HG03045 (cell line): Measurements from ENCODE around the gene PDCD2L.
A peak's percentile ranks its signal among the peaks of the same experiment; 100 is the strongest.
"Not testable (repeated sequence)": the region's sequence is repeated elsewhere in the genome, so short reads cannot be mapped to it uniquely, and the experiment has no call there.

Experiments
- ATAC-seq: cut with Tn5 transposase; IDR thresholded peaks from one replicate; pipeline ENCODE4 v1.9.1; 2021; ENCODE audit warnings: mild to moderate bottlenecking, moderate library complexity; ENCODE audit not compliant: unreplicated experiment

PDCD2L gene

GRCh38 chr19:34409189-34410164 lies 5.3 kb downstream of the PDCD2L start:
- ATAC-seq: no peak

GRCh38 chr19:34411216-34411615 lies 7.0 kb downstream of the PDCD2L start:
- ATAC-seq: no peak

GRCh38 chr19:34416021-34416545 lies 11.9 kb downstream of the PDCD2L start:
- ATAC-seq: no peak

GRCh38 chr19:34418300-34418699 lies 14.1 kb downstream of the PDCD2L start:
- no peak for ATAC-seq

GRCh38 chr19:34426096-34426661 lies 22.0 kb downstream of the PDCD2L start:
- no peak for ATAC-seq

- peak; percentile 44 for ATAC-seq
Measured at GRCh38 chr19:34428549-34429285, 24.5 kb downstream of the PDCD2L start.

GRCh38 chr19:34429553-34429952 lies 25.4 kb downstream of the PDCD2L start:
- ATAC-seq: no peak

GRCh38 chr19:34430738-34431625 lies 26.8 kb downstream of the PDCD2L start:
- ATAC-seq: no peak

- no peak for ATAC-seq
Measured at GRCh38 chr19:34431681-34432402, 27.6 kb downstream of the PDCD2L start.

- ATAC-seq: no peak
Measured at GRCh38 chr19:34432797-34433196, 28.6 kb downstream of the PDCD2L start.

GRCh38 chr19:34436716-34437115 lies 32.5 kb downstream of the PDCD2L start:
- ATAC-seq: no peak

GRCh38 chr19:34448191-34448590 lies 44.0 kb downstream of the PDCD2L start:
- ATAC-seq: no peak

GRCh38 chr19:34452723-34453122 lies 48.5 kb downstream of the PDCD2L start:
- ATAC-seq: no peak

GRCh38 chr19:34454091-34454490 lies 49.9 kb downstream of the PDCD2L start:
- ATAC-seq: no peak

- no peak for ATAC-seq
Measured at GRCh38 chr19:34454685-34455084, 50.5 kb downstream of the PDCD2L start.

- ATAC-seq: not testable (repeated sequence)
Measured at GRCh38 chr19:34455783-34456480, 51.7 kb downstream of the PDCD2L start.

- no peak for ATAC-seq
Measured at GRCh38 chr19:34457446-34457845, 53.2 kb downstream of the PDCD2L start.

- no peak for ATAC-seq
Measured at GRCh38 chr19:34458677-34459076, 54.5 kb downstream of the PDCD2L start.

GRCh38 chr19:34459614-34460013 lies 55.4 kb downstream of the PDCD2L start:
- no peak for ATAC-seq
